MM.1S (cell line): ENCODE results near the gene OVCA2.

Experiments
- DNase-seq: peaks from one replicate; pipeline ENCODE4 v3.0.0-alpha.2; 2015
- H2AFZ ChIP-seq: fragments of 300-600 bp; sonication (generic); 2 replicates; pipeline ENCODE4 v1.6.0; 2016; ENCODE audit warnings: antibody characterized with exemption, low read length
- H3F3A ChIP-seq: fragments of 300-600 bp; sonication (generic); 2 replicates; pipeline ENCODE4 v1.6.1; 2016; ENCODE audit warnings: mild to moderate bottlenecking, antibody characterized with exemption, low read length, moderate library complexity, mixed read lengths; ENCODE audit not compliant: insufficient read depth
- H3K27ac ChIP-seq: fragments of 300-600 bp; sonication (generic); 2 replicates; pipeline ENCODE4 v1.5.1; 2016; ENCODE audit warnings: mild to moderate bottlenecking, low read length
- H3K27me3 ChIP-seq: fragments of 300-600 bp; sonication (generic); replicated peaks from 2 replicates; pipeline ENCODE4 v1.6.0; 2016; ENCODE audit warnings: low read length; ENCODE audit not compliant: insufficient read depth
- H3K36me3 ChIP-seq: fragments of 300-600 bp; sonication (generic); replicated peaks from 2 replicates; pipeline ENCODE4 v1.6.1; 2016; ENCODE audit warnings: mild to moderate bottlenecking, low read length, mixed read lengths; ENCODE audit not compliant: insufficient read depth
- H3K4me1 ChIP-seq: fragments of 300-600 bp; sonication (generic); 2 replicates; pipeline ENCODE4 v1.6.1; 2016; ENCODE audit warnings: low read length, mixed read lengths
- H3K4me2 ChIP-seq: fragments of 300-600 bp; sonication (generic); 2 replicates; pipeline ENCODE4 v1.6.0; 2016; ENCODE audit warnings: low read depth, low read length
- H3K4me3 ChIP-seq: fragments of 300-600 bp; sonication (generic); 2 replicates; pipeline ENCODE4 v1.5.1; 2016; ENCODE audit warnings: low read length, mixed read lengths
- H3K79me2 ChIP-seq: fragments of 300-600 bp; sonication (generic); 2 replicates; pipeline ENCODE4 v1.6.1; 2016; ENCODE audit warnings: mixed run types, low read length, mixed read lengths
- H3K9ac ChIP-seq: fragments of 300-600 bp; sonication (generic); 2 replicates; pipeline ENCODE4 v1.6.1; 2016; ENCODE audit warnings: low read length, mixed read lengths
- H3K9me2 ChIP-seq: fragments of 300-600 bp; sonication (generic); replicated peaks from 2 replicates; pipeline ENCODE4 v1.6.1; 2016; ENCODE audit warnings: mild to moderate bottlenecking, low read length, mixed read lengths; ENCODE audit not compliant: insufficient read depth
- H3K9me3 ChIP-seq: fragments of 300-600 bp; sonication (generic); replicated peaks from 2 replicates; pipeline ENCODE4 v1.6.1; 2016; ENCODE audit warnings: mild to moderate bottlenecking, low read length, mixed read lengths; ENCODE audit not compliant: insufficient read depth
- H4K20me1 ChIP-seq: fragments of 300-600 bp; sonication (generic); 2 replicates; pipeline ENCODE4 v1.6.1; 2016; ENCODE audit warnings: mild to moderate bottlenecking, low read length, moderate library complexity, mixed read lengths; ENCODE audit not compliant: insufficient read depth
- CTCF ChIP-seq: fragments of 300-600 bp; sonication (generic); IDR thresholded peaks from 2 replicates; pipeline ENCODE4 v1.5.1; 2016; ENCODE audit warnings: antibody characterized with exemption, low read length, mixed read lengths
- EZH2 ChIP-seq: fragments of 300-600 bp; sonication (generic); optimal IDR thresholded peaks from 2 replicates; pipeline ENCODE3; 2017; ENCODE audit warnings: low read depth, mild to moderate bottlenecking, antibody characterized with exemption, low read length, mixed read lengths
- EZH2phosphoT487 ChIP-seq: fragments of 300-600 bp; sonication (generic); IDR thresholded peaks from 2 replicates; pipeline ENCODE4 v1.6.1; 2018; ENCODE audit warnings: antibody characterized with exemption, low read length

The OVCA2 gene

DNA sequence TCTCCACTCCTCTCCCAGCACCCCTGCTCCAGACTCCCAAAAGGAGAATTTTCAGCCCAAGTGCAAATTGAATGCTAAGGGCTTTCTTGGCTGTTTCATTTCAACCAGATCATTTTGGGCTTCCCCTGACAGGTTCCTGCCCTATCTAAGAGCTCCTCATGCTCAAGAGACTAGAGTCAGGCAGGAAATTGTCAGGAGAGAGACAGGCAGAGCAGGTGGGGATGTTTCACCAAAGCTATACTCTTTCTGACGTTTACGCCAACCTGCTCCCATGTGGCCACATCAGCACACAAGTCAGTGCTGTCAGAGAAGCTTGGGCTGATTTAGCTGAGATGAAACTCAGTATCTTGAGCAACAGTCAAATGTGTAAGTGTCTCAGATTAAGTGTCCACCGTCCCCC is 44.5 kb downstream of the OVCA2 start:
- H3K36me3 ChIP-seq = no peaks in the 10 kb centered on the region
- peaks cover 25% of the 10 kb centered on the region for H3F3A ChIP-seq
- H3K79me2 ChIP-seq = no peaks in the 10 kb centered on the region; the same call in 1 of the 2 replicates
- H3K9ac ChIP-seq = no peak overlapping the region
- no peaks in the 10 kb centered on the region for H4K20me1 ChIP-seq
- peaks cover 33% of the 10 kb centered on the region for H3K4me1 ChIP-seq
- no peaks in the 10 kb centered on the region for H3K27me3 ChIP-seq
- DNase-seq = no peak
- no peaks in the 10 kb centered on the region for H3K9me2 ChIP-seq
- no peak for TF ChIP-seq EZH2
- TF ChIP-seq CTCF = no peak
- TF ChIP-seq EZH2phosphoT487 = no peak
- no peaks in the 10 kb centered on the region for H3K9me3 ChIP-seq
- no peak overlapping the region for H2AFZ ChIP-seq
- no peak overlapping the region for H3K27ac ChIP-seq
- H3K4me3 ChIP-seq = no peak overlapping the region
- H3K4me2 ChIP-seq = no peak overlapping the region

DNA sequence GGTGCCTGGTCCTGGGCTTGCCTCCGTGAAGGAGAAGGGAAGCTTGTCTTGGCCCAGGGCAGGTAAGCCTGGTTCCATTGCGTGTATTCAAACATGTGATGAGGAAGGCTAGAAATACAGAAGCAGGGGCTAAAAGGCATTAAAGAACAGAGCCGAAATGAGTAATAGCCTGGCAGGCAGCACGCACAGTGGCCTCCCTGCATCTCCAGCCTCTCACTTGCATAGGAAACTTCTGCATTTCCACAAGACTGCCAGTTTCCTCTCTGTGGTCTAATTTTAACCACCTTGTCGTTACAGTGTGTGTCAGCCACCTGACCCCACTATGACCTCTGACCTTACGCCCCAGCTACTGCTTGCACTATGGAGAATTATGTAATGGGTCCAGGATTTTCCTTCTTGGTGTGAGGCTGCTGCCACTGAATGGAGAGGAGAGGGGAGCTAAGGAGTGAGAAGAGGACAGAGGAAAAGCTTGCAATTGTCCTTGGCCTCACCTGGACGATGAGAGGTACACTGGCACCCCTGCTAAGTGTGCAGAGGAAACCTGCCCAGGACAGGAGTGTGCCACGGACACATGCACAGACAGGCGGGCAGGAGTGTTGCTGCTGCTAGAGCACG is 45.9 kb downstream of the OVCA2 start:
- Histone ChIP-seq H3K9ac (no peak overlapping the region), H3K36me3 (no peaks in the 10 kb centered on the region), H2AFZ (no peak overlapping the region), H3F3A (peaks cover 25% of the 10 kb centered on the region), H3K4me2 (no peak overlapping the region), H3K9me2 (no peaks in the 10 kb centered on the region), H3K4me1 (peaks cover 33% of the 10 kb centered on the region), H3K4me3 (no peak overlapping the region), H3K9me3 (no peaks in the 10 kb centered on the region), H3K27me3 (no peaks in the 10 kb centered on the region), H3K79me2 (no peaks in the 10 kb centered on the region; the same call in 1 of the 2 replicates), H3K27ac (no peak overlapping the region), H4K20me1 (no peaks in the 10 kb centered on the region)
- DNase-seq = peak; percentile 38
- TF ChIP-seq CTCF (no peak), EZH2 (no peak), EZH2phosphoT487 (no peak)

DNA sequence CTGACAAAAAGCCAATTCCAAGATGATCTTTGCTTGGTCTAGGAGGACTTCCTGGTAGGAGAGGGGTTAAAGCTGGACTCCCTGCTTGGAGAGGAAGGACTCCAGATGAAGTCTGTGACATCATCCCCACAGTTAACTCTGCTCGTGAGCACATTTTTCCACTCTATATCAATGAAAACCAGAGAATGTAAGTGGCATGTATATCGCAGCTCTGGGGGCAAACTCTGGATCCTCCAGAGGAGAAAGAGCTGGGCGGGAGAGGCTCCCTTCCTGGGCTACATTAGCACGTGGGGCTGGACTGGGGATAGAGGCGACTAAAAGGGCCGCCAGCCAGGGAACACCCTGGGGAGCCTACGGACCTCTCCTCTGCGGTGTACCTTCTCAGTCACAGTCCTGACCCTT is 47.2 kb downstream of the OVCA2 start:
- H3K9ac ChIP-seq = peak overlapping the region; percentile 29; the same call in 1 of the 2 replicates
- peak overlapping the region; percentile 65 for H3K27ac ChIP-seq
- H3K4me2 ChIP-seq = peak overlapping the region; percentile 65
- H3K4me1 ChIP-seq = peaks cover 33% of the 10 kb centered on the region
- no peaks in the 10 kb centered on the region; the same call in 1 of the 2 replicates for H3K79me2 ChIP-seq
- H3K36me3 ChIP-seq = no peaks in the 10 kb centered on the region
- no peaks in the 10 kb centered on the region for H3K9me2 ChIP-seq
- no peaks in the 10 kb centered on the region for H3K27me3 ChIP-seq
- TF ChIP-seq CTCF = no peak
- no peak for TF ChIP-seq EZH2
- TF ChIP-seq EZH2phosphoT487 = no peak
- H3K4me3 ChIP-seq = peak overlapping the region; percentile 52
- H3F3A ChIP-seq = peaks cover 25% of the 10 kb centered on the region
- DNase-seq = no peak
- no peaks in the 10 kb centered on the region for H4K20me1 ChIP-seq
- H3K9me3 ChIP-seq = no peaks in the 10 kb centered on the region
- H2AFZ ChIP-seq = 0 out of 2 replicates have a peak overlapping the region, but pooled peaks have one; percentile 4
